HG03520 (cell line): ENCODE results near the gene LUM.

Experiments
- ATAC-seq: cut with Tn5 transposase; IDR thresholded peaks from one replicate; pipeline ENCODE4 v1.9.1; 2021; ENCODE audit warnings: mild to moderate bottlenecking, moderate library complexity; ENCODE audit not compliant: unreplicated experiment

LUM gene

DNA sequence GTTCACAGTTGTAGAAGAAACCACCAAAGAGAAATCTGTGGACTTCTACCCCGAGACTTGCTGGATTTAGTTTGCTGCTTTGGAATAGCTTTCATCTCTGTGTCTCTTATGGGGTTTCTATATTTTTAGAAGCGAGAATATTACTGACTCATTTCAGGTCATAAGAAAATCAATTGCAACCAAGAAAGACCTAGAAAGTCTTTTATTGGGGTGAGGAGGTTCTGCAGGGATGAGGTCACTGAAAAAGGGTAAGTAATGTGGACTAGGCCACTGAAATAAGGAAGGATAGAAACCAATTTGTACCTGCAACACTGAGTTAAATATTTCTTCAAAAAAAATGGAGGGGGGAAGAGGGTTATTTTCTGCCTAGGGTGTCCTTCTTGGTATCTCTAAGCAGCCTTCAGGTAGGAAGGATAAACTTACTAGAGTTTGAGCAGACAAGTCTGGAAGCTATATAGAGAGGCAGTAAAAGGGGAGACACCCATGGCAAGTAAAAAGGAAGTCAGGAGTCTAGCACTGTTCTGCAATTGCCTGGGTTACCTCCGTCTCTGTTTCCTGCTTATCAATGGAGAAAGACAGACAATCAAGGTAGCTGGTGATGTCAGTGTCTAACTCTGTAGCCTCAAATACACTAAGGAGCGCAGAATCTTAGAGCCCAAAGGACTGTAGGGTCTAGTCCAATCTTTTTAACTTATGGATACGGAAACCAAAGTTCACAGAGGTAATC is 33.9 kb downstream of the LUM start:
- ATAC-seq = no peak

DNA sequence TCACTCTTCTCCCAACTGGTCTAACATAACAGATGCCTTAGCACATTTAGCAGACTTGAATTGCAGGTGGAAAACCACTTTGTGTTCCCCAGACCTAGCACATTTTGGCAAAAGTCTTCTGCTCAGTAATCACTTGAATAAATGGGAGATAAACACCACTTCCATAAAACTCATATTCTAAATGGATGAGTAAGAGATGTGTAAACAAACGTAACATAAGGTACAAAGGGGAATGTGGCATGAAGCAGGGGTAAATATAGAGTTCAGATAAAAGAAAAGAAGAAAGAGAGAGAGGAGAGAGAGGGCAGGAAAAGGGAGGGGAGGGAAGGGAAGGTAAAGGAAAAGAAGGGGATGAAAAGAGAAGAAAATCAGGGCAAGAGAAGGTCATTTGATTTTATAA is 36.4 kb downstream of the LUM start:
- ATAC-seq = no peak

DNA sequence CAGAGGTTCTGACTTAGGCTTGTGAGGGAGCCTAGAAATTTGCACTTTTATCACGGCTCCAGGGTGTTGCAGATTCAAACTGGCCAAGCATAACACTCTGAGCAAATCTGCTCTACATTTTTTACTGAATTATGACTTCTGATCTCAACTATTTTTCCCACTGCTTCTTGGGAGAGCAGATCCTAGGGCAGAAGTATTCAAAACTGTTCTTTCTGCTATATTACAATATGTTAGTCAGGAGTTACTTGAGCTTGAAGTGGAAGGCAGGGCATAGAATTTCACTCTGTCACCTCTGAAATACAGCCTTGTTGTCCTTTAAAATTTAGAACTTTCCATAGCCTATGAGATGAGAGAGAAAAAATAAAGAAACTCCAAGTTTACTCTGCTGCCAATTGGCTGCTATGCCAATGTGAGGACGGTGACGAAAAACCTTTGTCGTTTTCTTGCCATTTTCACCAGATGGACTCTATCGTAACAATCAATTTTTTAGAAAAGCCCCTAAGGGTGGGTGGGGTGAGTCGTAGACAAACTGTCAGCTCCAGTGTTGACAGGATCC is 37.1 kb downstream of the LUM start:
- ATAC-seq = no peak

DNA sequence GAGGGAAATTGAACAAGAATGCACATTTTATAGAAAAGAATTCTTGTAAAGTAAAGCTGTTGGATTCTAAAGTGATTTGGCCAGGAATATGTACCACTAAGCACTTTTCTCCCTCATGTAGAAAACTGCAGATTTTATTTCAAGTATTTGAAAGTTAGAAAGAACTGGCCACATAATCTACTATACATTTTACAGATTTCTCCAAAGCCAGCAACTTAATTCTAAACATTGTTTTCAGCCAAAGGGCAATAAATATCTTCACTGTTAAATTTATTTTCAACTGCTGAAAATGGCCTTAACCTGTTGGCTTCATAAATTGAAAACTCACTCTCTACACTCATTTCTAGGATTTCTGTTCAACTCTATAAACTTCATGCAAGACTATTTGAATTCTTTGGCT is 37.9 kb downstream of the LUM start:
- no peak for ATAC-seq

DNA sequence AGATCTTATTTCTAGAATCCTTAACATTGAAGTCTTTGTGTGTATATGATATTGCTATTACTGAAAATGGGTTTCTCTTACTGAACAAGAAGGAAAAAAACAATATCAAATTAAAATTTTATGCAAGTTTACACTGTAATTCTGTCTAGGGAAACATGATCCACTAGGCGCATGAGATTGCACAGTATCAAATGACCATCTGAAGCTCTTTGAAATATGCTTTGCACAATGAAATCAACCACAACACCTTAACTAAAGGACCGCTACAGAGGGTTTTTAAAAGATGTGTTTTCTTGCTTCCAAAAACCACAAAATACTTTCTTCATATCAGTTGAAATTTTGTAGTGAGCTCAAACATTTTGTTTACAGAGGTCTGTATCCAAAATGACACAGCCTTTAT is 38.4 kb downstream of the LUM start:
- no peak for ATAC-seq

DNA sequence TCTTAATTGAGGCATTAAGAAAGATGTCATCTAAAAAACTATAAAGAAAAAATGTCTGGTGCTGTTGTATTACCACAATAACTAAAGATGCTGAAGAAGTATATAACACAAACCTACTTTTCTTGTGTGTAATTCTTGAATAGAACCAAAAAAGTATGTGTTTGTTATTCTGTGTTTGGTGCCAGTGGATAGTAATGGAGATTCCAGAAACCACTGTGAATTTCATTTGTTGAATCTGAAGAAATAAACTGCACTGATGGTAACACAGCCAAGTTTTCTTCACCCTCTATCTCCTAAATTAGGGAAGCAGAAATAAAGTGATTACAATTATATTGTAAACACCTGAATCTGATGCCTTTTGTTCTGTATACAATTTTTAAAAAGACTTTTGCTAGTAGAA is 40.4 kb downstream of the LUM start:
- no peak for ATAC-seq

DNA sequence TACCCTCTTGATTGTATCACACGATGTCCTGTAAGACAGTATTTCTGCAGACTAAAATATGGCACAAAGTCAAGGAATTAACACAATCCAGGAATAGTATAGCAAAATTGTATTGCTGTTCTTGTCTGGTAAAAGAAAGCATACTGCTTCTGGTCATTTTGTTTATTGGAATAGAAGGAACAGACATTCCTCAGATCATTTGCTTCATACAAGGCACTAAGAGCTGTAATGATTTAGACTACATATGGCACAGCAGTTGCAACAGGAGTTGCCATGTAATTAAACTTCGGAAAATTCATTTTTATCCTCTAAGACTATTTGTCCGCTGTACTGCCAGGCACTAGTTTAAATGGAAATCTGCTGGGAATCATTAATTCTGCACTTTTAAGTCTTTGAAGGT is 45.9 kb downstream of the LUM start:
- no peak for ATAC-seq

DNA sequence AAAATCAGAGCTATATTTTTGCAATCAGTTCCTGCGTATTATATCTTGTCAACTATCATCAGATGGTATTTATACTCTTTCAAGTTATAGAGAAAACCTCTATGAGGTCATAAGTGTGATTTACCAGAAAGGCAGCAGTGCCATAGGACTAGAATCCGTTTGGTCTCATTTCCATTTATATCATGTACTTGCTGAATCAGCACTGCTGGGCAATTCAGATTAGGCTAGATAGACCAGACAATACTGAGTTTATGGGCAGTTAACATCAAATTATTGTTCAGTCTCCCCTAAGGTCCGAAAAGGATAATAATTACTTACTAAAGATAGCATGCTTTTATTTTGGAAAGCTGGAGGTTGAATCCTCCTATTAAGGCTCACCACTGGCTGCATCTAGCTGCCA is 46.7 kb downstream of the LUM start:
- ATAC-seq = no peak

DNA sequence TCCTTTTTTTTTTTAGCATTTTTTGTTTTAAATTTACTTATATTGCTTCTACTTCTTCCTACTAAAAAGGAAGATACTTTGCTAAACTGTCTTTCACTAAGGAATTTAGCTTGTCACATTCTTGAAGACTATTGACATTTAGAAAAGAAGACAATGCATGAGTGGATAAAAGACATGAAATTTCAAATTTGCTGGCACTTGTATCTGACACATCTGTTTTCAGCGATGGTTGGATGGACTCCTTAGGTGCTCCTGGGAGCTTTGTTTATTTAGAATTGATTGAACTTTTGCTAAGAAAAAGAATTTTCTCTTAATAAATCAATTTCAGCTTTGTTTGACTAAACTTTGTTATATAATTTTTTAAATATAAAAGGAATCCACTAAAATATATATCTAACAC is 50.2 kb downstream of the LUM start:
- ATAC-seq = no peak

DNA sequence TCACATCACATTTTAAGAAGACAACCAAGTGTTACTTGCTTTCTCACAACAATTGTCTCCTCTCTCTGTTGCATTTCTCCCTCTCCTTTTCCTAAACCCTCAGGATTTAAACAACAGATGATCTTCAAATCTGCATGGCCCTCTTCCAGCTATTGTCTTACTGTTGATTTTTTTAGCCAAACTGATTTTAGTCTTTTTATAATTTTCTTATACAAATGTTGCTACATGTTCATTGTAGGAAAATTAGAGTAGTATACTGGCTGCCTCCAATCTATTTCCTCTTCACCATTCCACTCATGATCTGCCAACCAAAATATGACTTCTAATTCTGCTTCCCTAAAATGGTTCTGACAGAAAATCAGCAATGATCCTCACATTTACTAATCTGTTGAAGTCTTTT is 52.1 kb downstream of the LUM start:
- ATAC-seq = no peak

DNA sequence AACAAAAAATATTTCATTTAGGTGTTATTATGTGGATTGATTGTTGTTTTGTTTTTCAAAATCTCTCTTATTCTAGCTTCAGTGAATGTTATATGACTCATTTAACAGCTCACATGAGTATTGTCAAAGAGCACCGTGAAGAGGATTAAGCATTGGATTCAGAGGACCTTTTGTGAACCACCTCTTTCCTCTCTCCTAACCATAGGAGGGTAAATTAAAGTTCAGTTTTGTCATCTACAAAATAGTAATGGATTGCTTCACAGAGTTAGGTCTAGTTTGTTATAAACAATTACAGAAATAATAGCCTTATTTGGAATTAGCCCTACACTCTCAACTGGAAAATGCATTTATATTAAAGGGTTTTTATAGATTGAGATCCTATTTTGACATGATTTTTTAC is 52.5 kb downstream of the LUM start:
- no peak for ATAC-seq

DNA sequence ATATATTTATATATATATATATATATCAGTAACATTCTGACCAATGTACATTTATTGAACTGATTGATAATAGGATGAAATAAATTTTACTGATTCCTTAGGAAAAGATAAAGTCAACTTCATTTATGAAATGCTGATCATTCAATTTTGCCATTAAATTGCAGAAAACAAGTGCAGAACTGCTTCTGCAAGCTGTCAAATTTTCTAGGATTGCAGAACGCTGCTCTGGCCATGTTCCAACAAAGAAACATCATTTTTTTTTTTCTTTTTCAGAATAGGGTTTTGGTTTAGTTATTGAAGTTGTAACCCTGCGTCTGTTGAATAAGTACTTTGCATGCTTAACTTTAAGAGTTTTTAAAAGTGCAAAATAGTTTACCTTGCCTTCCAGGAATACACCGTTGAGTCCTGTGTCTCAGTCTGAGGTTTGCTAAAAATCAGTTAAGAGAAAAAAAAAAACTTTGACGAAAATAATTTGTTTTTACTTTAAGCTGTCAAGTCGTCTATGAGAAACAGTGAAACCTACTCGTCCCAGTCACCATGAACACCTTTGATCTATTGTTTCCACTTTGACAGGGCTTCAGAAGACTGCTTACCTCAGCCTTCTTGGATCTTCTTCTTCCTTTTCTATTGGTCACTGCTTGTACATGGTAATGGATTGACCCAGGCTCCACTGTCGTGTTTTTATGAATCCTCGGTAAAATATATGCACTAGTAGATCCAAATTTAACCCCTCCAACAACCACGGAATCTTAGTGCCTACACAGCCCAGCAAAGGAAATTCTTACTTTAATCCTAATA is 53.7 kb downstream of the LUM start, which contains the start of gene KERA:
Gene KERA (minus strand): TSS at position 657 of the 798 bp plus-strand sequence. CDS start 1,743 bp downstream, outside the sequence.
- no peak for ATAC-seq

DNA sequence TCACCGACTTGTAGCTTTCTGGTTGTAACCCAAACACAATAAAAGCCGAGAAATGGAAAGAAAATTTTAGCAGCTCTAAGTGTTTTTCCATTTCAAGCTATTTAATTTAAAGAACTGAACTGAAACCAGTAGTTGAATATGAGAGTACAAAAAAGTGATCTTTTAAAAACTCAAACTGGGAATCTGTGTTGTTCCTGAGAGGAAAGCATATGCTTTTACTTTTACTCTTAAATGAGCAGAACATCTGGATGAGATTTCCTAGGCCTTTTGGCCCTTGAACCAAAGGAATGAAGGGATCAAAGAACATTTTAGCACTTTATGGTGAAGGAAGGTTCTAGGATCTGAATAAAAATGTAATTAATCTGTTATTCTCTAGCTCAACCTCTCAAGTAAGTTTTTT is 54.8 kb downstream of the LUM start:
- no peak for ATAC-seq

DNA sequence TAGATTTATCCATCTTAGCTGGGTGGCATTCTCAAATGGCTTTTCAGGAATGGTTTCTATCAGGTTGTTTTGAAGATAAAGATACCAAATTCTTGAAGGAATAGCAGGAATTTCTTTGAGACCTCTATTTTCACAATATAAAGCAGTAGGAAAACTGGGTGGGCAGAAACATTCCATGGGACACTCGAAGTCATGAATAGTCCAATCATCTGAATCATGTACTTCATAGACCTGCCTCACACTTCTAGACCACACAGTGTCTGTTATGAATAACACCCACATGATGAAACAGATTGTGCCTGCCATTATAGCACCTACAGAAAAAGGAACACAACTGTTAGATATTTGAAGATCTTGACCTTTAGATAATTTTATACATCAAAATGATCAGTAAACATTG is 55.3 kb downstream of the LUM start:
- ATAC-seq = no peak

DNA sequence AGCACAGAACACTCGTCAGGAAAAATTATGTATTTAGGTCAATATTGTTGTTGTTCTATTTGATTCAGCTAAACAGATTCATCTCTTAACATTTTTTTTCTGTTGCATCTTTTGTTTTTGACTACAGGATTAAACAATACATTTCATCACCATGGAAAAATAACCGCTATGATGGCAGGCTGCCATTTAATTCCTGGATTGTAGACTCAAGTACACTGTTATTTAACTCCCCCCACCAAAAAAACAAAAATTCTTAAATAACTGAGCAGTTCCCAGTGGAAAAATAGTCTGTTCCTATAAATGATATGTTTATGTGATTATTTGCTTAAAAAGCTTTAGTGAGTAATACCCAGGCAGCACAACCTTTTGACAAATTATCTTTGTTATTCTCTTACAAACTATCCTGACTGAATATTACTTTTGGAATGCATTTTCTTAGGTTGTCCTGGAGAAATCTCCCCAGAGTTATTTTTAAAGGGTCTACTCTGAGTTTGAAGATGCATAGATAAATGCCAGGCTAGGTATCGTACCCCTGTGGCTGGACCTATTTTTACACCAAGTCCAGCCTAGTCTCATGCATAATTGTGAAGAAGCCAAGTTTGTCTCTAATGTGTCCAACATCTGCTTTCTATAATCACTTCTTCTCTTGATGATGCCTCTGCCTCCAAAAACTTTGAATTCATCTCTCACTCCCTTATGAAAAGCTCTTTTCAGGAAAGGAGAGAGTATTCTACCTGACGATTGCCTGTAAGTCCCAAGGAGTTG is 57.2 kb downstream of the LUM start:
- no peak for ATAC-seq
